ENCODE results near the gene NCAN.

DNA sequence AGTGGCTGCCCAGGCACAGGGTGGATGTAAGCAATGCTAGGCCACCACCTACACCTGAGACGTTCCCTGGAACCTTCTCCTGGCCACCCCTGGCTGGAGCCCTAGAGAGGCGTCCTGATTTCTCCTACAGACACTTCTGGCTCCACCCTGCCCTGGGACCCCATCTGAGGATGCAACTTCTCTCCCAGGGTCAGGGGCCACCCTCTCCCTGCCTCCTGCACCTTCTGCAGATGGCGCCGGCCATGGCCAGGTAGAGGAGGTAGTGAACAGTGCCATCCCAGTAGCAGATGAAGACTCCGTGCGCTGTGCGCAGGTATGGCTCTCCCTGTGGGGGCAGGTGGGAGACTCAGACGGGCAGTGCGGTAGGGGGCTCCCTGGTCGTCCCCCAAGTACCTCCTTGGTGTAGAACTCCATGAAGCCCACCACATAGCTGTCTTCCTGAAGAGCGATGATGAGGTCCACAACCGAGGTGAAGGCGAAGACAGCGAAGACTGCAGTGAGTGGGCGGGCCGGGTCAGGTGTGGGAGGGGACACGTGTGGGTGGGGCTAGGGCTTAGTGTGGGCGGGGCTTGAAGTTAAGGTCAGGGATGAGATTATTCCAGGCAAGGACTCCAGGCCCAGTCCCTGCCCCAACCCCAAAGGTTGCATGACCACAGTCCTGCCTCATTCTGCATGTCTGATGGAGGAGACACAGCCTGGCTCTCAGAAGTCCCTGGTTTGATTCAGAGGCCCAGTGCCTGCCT, 58.4 kb downstream of the NCAN start:
- TF ChIP-seq, protein P1, sequence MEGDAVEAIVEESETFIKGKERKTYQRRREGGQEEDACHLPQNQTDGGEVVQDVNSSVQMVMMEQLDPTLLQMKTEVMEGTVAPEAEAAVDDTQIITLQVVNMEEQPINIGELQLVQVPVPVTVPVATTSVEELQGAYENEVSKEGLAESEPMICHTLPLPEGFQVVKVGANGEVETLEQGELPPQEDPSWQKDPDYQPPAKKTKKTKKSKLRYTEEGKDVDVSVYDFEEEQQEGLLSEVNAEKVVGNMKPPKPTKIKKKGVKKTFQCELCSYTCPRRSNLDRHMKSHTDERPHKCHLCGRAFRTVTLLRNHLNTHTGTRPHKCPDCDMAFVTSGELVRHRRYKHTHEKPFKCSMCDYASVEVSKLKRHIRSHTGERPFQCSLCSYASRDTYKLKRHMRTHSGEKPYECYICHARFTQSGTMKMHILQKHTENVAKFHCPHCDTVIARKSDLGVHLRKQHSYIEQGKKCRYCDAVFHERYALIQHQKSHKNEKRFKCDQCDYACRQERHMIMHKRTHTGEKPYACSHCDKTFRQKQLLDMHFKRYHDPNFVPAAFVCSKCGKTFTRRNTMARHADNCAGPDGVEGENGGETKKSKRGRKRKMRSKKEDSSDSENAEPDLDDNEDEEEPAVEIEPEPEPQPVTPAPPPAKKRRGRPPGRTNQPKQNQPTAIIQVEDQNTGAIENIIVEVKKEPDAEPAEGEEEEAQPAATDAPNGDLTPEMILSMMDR (conservative IDR thresholded peaks at IDR 0.05; ENCODE audit: low read depth, low read length): no peak
- TF ChIP-seq EZH2 (IDR thresholded peaks at IDR 0.05; ENCODE audit: low read length, unreplicated experiment): no peak
- no peak for TF ChIP-seq EZH2phosphoT487 (IDR thresholded peaks at IDR 0.05; ENCODE audit: borderline replicate concordance, low read length)

All from PC-3 (cell line).